IPS-NIHi7 (cell line): Measurements from ENCODE around the gene ELAPOR2.
A peak's percentile ranks its signal among the peaks of the same experiment; 100 is the strongest.
"Not testable (repeated sequence)": the region's sequence is repeated elsewhere in the genome, so short reads cannot be mapped to it uniquely, and the experiment has no call there.

ENCODE experiments used
- DNase-seq: peaks from one replicate; pipeline ENCODE4 v3.0.0; 2012; ENCODE audit warnings: mixed read lengths; ENCODE audit errors: extremely low spot score

Gene ELAPOR2

GRCh38 chr7:87059525-87060287, at the start of gene ELAPOR2:
Gene ELAPOR2, minus strand, starts transcription at chr7:87059654. Its CDS starts 141 bp downstream, at chr7:87059513.
- peak; percentile 95 for DNase-seq

DNA sequence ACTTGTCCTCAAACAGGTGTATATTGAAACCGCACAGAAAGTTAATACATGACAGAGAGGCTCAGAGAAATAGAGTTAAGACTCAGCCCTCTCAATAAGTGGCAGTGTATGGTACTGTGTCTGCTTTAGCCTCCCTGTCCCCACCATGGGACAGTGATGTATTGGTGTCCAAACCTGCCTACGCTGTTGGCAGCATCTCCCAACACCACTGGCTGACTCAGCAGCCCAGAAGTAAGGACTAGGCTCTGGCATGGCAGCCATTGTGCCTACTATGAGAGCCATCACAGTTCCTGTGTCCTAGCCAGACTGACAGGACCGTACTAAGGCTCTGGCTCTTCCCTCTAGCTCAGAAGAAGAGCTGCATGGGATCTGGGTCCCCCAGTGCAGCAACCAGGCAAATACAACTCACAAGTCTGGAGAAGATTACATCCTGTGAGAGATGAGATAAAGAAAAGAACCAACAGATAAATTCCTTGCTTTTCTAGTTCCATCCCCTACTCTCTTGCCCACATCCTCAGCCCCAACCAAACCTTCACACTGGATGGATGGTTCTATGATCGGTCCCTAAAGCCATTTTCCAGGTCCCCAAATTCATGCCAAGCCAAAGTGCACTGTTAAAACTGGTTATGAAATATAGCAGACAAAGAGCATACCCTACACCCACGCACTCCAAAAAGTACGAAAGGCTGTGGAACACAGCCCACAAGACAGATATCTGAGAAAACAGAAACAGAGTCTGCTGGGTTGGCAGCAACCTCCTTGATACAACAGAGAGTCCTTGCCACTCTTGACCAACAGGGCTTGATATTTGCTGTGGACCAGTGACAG, 48.7 kb upstream of the ELAPOR2 start:
- no peak for DNase-seq

DNA sequence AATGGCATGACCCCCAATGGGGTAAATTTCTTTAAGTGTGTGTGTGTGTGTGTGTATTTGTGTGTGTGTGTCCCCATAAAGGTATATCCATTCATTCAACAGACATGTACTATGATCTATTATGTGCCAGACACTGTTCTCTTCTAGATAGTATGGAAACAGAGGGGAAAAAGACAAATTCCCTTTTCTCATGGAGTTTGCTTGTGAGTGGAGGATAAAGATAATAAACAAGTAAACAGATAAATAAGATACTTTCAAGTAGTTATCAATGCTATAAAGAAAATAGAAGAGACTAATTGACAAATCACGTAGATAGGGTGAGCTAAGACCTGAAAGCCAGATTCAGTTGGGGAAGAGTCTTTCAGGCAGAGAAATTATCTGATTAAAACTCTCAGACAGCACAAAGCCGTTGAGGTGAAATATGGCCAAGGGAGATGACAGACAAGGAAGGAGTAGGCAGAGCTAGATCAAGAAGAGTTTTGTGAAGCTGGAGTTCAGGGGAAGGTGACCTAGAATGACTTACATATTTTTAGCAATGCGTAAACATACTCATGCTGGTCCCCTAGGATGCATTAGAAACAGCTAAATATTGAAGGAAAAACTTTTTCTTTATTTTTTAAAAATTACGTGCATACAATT, 47.6 kb upstream of the ELAPOR2 start:
- DNase-seq, result no peak

DNA sequence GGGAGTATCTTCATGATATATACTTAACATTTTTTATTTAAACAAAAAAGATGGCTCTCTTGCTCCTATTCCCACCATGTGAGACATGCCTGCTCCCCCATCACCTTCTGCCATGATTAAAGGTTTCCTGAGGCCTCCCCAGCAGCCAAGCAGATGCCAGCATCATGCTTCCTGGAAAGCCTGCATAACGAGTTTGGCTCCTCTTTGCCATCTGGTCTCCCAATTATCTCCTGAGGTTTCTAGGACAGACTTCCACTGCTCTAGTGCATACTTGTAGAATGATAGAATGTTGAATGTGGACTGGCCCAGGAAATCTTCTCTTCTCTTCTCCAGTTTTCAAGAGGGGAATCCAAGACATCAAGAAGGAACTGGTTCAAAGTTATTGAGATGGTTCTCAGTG, 45.9 kb upstream of the ELAPOR2 start:
- no peak for DNase-seq

DNA sequence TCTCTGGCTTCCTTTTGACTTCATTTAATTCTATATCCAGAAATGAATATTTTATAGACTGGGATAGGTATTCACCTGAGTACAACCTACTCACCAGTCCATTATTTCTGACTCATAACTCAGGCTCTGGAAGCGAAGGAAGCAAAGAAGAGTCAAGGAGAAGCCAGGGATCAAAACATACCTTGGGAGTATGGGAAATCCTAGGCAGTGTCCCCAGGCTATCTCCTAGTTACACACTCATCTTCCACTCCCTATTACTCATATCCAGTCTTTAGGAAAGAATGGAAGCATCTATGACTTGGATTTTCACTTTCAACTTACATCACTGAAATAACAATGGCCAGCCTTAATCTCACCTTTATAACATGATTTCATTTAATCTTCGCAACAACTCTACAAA, 40.9 kb upstream of the ELAPOR2 start:
- no peak for DNase-seq

- DNase-seq, result not testable (repeated sequence)
Measured at GRCh38 chr7:87097375-87097774, 37.9 kb upstream of the ELAPOR2 start.

- no peak for DNase-seq
Measured at GRCh38 chr7:87094322-87094721, 34.9 kb upstream of the ELAPOR2 start.

- DNase-seq, result no peak
Measured at GRCh38 chr7:87092568-87093091, 33.2 kb upstream of the ELAPOR2 start.

- peak; percentile 15 for DNase-seq
Measured at GRCh38 chr7:87091487-87092066, 32.1 kb upstream of the ELAPOR2 start.

GRCh38 chr7:87083865-87084519, 24.5 kb upstream of the ELAPOR2 start:
- no peak for DNase-seq

DNA sequence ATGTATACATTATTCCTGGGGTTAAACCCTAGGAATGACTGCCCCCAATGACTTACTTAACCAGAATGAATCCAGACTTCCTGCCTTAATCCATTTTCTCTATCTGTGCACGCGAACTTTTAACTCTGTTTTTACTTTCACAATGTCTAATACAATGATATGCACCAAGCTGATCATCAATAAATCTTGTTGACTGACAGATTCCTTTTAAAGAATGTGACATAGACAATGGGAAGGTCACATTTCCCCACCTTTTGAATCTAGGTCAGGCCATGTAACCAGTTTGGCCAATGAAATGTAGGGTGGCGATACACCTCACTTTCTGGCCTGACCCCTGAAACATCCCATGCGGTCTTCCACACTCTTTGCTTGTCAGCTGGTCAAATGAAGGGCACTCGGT, 23.2 kb upstream of the ELAPOR2 start:
- DNase-seq, result no peak

GRCh38 chr7:87075671-87076404, 16.4 kb upstream of the ELAPOR2 start:
- DNase-seq, result no peak

DNA sequence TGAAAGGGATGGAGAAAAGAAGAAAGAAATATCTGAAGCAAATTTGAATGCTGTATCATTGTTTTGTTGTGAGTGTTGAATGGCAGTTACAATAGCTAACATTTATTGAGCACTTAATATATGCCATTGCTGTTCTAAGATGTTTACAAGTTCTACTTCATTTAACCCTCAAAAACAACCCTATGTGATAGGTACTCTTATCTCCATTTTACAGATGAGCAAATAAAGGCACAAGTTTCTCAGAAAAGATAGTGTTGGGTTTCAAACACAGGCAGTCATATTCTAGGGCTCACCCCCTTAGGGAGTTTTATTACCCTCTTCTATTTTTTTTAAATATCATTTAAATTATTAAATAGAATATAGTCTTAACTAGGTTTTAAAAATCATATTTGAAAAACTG, 8.3 kb upstream of the ELAPOR2 start:
- no peak for DNase-seq

GRCh38 chr7:87060288-87060537, 759 bp upstream of the ELAPOR2 start:
- DNase-seq, result no peak

- DNase-seq, result peak; percentile 68
Measured at GRCh38 chr7:87058744-87059524, 520 bp downstream of the ELAPOR2 start.

DNA sequence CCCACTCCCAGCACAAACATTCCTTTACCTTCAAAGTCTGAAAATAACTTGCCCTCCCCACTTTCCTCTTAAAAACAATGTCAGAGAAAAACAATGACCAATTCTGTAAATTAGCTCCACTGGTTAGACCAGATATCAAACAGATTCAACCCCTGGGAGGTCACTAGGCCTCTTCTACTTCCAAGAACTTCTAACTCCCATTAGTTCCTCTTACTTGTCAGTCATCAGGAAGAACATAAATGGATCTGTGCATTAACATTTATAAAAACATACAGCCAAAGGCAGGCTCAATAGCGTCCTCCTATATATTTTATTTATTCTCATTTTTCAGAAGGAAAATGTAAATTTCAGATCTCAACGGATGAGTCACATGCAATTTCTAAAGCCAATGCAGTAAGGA, 2.2 kb downstream of the ELAPOR2 start:
- no peak for DNase-seq

DNA sequence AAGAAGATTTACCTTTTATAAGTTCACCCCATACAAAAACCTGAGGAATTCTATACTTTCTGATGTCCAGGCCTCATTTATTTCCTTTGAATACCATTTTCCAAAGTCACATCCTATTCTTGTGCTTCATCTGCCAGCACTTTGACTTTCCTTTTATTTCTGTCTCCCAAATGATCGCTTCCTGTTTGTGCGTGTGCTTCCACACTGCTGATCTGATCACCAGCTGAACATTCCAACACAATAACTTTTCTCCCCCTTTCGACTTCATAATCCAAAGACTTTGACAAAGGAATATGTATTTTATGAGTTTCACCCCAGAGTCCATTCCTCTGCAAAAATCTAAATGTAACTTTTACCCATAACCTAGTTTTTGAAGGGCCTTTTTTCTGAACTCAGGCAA, 3.1 kb downstream of the ELAPOR2 start:
- no peak for DNase-seq

DNA sequence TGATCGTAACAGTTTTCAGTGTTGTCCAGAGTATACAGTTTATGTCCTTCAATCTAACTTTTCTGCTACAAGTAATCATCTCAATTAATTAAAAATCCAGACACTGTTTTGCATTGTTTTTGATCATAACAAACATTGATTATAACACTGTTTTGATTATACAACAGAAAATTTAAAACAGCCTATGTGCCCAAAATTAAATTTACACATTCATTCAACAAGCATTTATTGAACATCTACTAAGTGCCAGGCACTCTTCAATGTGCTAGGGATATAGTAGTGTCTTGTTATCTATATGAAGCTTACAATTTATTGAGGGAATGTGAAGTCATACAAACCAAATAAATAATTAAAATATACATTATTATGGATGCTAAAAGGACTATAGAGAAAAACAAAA, 10.6 kb downstream of the ELAPOR2 start:
- DNase-seq, result no peak

DNA sequence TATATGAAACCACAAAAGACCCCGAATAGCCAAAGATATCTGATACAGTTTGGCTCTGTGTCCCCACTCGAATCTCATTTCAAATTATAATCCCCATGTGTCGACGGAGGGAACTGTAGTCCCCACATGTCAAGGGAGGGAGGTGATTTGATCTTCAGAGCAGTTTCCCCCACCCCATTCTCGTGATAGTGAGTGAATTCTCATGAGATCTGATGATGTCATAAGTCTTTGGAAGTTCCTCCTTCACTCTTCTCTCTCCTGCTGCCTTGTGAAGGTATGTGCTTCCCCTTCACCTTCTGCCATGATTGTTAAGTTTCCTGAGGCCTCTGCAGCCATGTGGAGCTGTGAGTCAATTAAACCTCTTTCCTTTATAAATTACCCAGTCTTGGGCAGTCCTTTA, 13.0 kb downstream of the ELAPOR2 start:
- no peak for DNase-seq

- not testable (repeated sequence) for DNase-seq
Measured at GRCh38 chr7:87044713-87045112, 14.7 kb downstream of the ELAPOR2 start.
